SH-SY5Y (cell line): ENCODE data around the gene CFAP251.

ENCODE experiments used
- GATA2 ChIP-seq: IDR thresholded peaks from 2 replicates; pipeline ENCODE4 v1.6.1; 2011; ENCODE audit warnings: mild to moderate bottlenecking, low read depth, low read length
- GATA3 ChIP-seq: IDR thresholded peaks from 2 replicates; pipeline ENCODE4 v1.6.1; 2011; ENCODE audit warnings: low read depth, mild to moderate bottlenecking, low read length, moderate library complexity

- TF ChIP-seq GATA2 (no peak), GATA3 (no peak)
Observed at GRCh38 chr12:121980892-121981272, 62.5 kb downstream of the CFAP251 start.
